Left lung (tissue), 10 donors: ENCODE data around the gene PPRC1. TPM values are rescaled to one million over a fixed set of nuclear protein-coding genes. Genes with fewer than 3 reads are reported as not detected.

Source experiments
- ATAC-seq: fragments of 200-7000 bp; cut with Tn5 transposase; one replicate; pipeline ENCODE4 v1.9.1; 2020; ENCODE audit warnings: moderate library complexity
- DNase-seq, 4 donors: peaks; one replicate each; pipeline ENCODE4 v3.0.0-alpha.2; 2013 to 2020
- H3K27ac ChIP-seq, 2 donors: fragments of 200-600 bp; sonication (generic) in 1 of 2; one replicate each; pipeline versions ENCODE4 v1.5.0 to v1.8.0; 2020 to 2021
- H3K27me3 ChIP-seq, 2 donors: fragments of 200-600 bp; sonication (generic) in 1 of 2; one replicate each; pipeline versions ENCODE4 v1.5.0 to v1.8.0; 2020 to 2021
- H3K36me3 ChIP-seq, 2 donors: fragments of 200-600 bp; sonication (generic) in 1 of 2; one replicate each; pipeline versions ENCODE4 v1.5.0 to v1.8.0; 2020 to 2021
- H3K4me1 ChIP-seq, 2 donors: fragments of 200-600 bp; one replicate each; pipeline ENCODE4 v1.8.0; 2021
- H3K4me3 ChIP-seq, 2 donors: fragments of 200-600 bp; sonication (generic) in 1 of 2; one replicate each; pipeline versions ENCODE4 v1.5.0 to v1.8.0; 2020 to 2021; ENCODE audit warnings: mild to moderate bottlenecking in 1 of 2
- H3K9me3 ChIP-seq, 2 donors: fragments of 200-600 bp; sonication (generic) in 1 of 2; one replicate each; pipeline versions ENCODE4 v1.5.0 to v1.8.0; 2020 to 2021
- CTCF ChIP-seq, 2 donors: fragments of 200-600 bp; sonication (generic) in 1 of 2; IDR thresholded peaks; one replicate each; pipeline versions ENCODE4 v1.5.0 to v1.8.0; 2021; ENCODE audit warnings: antibody characterized with exemption in 2 of 2
- intact Hi-C, 2 donors: fragments of 100-400 bp; cut with DNase I; formaldehyde crosslinking; loops; one replicate each; pipeline versions ENCODE4 v1.11.2 to v1.14.2; 2022
- polyA plus RNA-seq, 6 donors: library from polyadenylated mRNA; unstranded; fragments of 120-200 nt; gene quantifications; one replicate each; pipeline ENCODE4 v1.2.1, GENCODE V29; 2013; ENCODE audit not compliant: insufficient read length in 6 of 6
- total RNA-seq, 2 donors: library from RNA; stranded (reverse); fragmentation: NEBNext Ultra II Directional; extraction: Animal tissue kit (Norgen Biotek cat#: 25700); gene quantifications; one replicate each; pipeline ENCODE4 v1.2.1, GENCODE V29; 2021
- donor health status: DM: no; HTN: yes; CAD: no.
- donor health status: DM: no; HTN: no; CAD: no.

Gene PPRC1
- total and polyA plus RNA-seq, 8 donors: 27.8 to 52.9 (median 42.0) TPM

- DNase-seq: peak in 3 of 4 donors; percentile 79 to 95 (median 90)
- H3K27me3 ChIP-seq: no peaks in the 10 kb centered on the region
- peak; percentile 36 for ATAC-seq
- H3K4me1 ChIP-seq: peaks cover 39 to 45% of the 10 kb centered on the region in 2 donors
- peak overlapping the region; percentile 93 to 95 for H3K27ac ChIP-seq
- intact Hi-C loops: no loop called here
- peak overlapping the region; percentile 68 to 86 for H3K4me3 ChIP-seq
- no peak for TF ChIP-seq CTCF (IDR thresholded peaks at IDR 0.05)
- no peaks in the 10 kb centered on the region for H3K9me3 ChIP-seq
- H3K36me3 ChIP-seq: no peaks in the 10 kb centered on the region
These were observed 11.7 kb upstream of the PPRC1 start for GRCh38 chr10:102120991-102121738.

- Histone ChIP-seq H3K4me3 (no peak overlapping the region), H3K27me3 (no peaks in the 10 kb centered on the region), H3K36me3 (no peaks in the 10 kb centered on the region), H3K4me1 (peaks cover 32 to 39% of the 10 kb centered on the region in 2 donors), H3K27ac (peak overlapping the region; percentile 93 to 95), H3K9me3 (no peaks in the 10 kb centered on the region)
- intact Hi-C loops: no loop called here
- DNase-seq: peak in 1 of 4 donors; percentile 76
- no peak for TF ChIP-seq CTCF (IDR thresholded peaks at IDR 0.05)
- ATAC-seq: no peak
These were observed 11.0 kb upstream of the PPRC1 start for GRCh38 chr10:102121739-102122372.

DNA sequence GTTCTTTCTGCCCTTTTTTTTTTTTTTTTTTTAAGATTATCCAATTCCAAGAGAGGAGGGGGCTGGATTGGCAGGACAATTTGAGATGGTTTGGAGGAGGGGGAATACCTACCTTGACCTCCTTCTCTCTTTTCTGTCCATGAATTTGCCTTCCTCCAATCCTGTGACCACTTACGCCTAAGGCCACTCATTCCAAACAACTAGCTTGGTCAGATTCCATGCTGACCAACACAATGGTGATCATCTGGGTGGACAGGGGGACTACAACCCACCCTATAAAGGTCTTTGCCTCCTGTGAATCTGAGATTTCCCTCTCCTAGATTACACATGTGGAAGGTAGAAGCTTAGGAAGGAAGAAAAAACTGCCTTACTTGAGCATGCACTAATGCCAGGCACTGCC, 10.4 kb upstream of the PPRC1 start:
- no peaks in the 10 kb centered on the region for H3K36me3 ChIP-seq
- intact Hi-C loops: no loop called here
- H3K4me1 ChIP-seq: peaks cover 27 to 33% of the 10 kb centered on the region in 2 donors
- no peak overlapping the region for H3K27ac ChIP-seq
- H3K4me3 ChIP-seq: no peak overlapping the region
- H3K27me3 ChIP-seq: no peaks in the 10 kb centered on the region
- DNase-seq (no peak), ATAC-seq (no peak)
- no peaks in the 10 kb centered on the region for H3K9me3 ChIP-seq
- TF ChIP-seq CTCF (IDR thresholded peaks at IDR 0.05): no peak

- DNase-seq (no peak), ATAC-seq (no peak)
- Histone ChIP-seq H3K27ac (no peak overlapping the region), H3K4me3 (no peak overlapping the region), H3K9me3 (no peaks in the 10 kb centered on the region), H3K4me1 (peaks cover 19 to 25% of the 10 kb centered on the region in 2 donors), H3K36me3 (no peaks in the 10 kb centered on the region), H3K27me3 (no peaks in the 10 kb centered on the region)
- intact Hi-C loops: no loop called here
- no peak for TF ChIP-seq CTCF (IDR thresholded peaks at IDR 0.05)
These were observed 9.6 kb upstream of the PPRC1 start for GRCh38 chr10:102123223-102123622.
